ENCODE measurements around the gene CEP192. TPM values are rescaled to one million over a fixed set of nuclear protein-coding genes. Genes with fewer than 3 reads are reported as not detected.

The CEP192 gene
- total and polyA plus RNA-seq, 10 of the 15 experiments (the other 5 are each of a cell fraction or from before 2014, with no cell fraction given), result 15.4 to 58.2 (median 29.6) TPM

GRCh38 chr18:13141209-13141608, 150.0 kb downstream of the CEP192 start:
- Histone ChIP-seq H3K27ac (ENCODE audit: control insufficient read depth, insufficient read depth) (no peak overlapping the region), H2AFZ (ENCODE audit: control insufficient read depth, low read depth, low read length) (no peak overlapping the region), H3K36me3 (ENCODE audit: control insufficient read depth in 2 of 2, insufficient read depth in 2 of 2, low read length in 1 of 2) (no peaks in the 10 kb centered on the region), H3K9me3 (replicated peaks; ENCODE audit: control insufficient read depth, insufficient read depth, low read length) (peaks cover 5% of the 10 kb centered on the region), H3K4me2 (ENCODE audit: control insufficient read depth, insufficient read depth) (no peak overlapping the region), H3K4me1 (ENCODE audit: control insufficient read depth, insufficient read depth, low read length) (peaks cover 12% of the 10 kb centered on the region), H3K9ac (ENCODE audit: control insufficient read depth, insufficient read depth, low read length) (no peak overlapping the region), H4K20me1 (ENCODE audit: control insufficient read depth, insufficient read depth) (no peaks in the 10 kb centered on the region), H3K27me3 (replicated peaks in 1 of 2; ENCODE audit: control insufficient read depth in 2 of 2, insufficient read depth in 2 of 2, low read length in 1 of 2) (no peaks in the 10 kb centered on the region), H3K79me2 (ENCODE audit: control insufficient read depth, insufficient read depth, low read length) (no peaks in the 10 kb centered on the region), H3K4me3 (no peak overlapping the region)
- no peak for DNase-seq (ENCODE audit: low read depth, low spot score)
- intact Hi-C loops (cut with micrococcal nuclease; ENCODE audit: unreplicated experiment), result no loop called here
- in situ Hi-C loops (cut with MboI), result no loop called here
- ATAC-seq, result no peak
- POLR2A ChIA-PET, result interaction anchor here (0.6 kb wide), 1 partner anchor 260 kb away, joined by 3 read pairs; no protein-coding TSS in a partner anchor
- CTCF ChIA-PET, result interaction anchor here (2.5 kb wide), 1 partner anchor 18 kb away, joined by 21 read pairs; no protein-coding TSS in a partner anchor
- RAD21 ChIA-PET (ENCODE audit: unreplicated experiment), result no interaction called here
- FAIRE-seq, result no peak
- BruUV-seq (replicated peaks), result no TSS peak
- SMC1A ChIA-PET (ENCODE audit: uncharacterized antibody, unreplicated experiment), result no interaction called here
- 86% methylated on average over 6 of the region's 6 CpGs for WGBS (ENCODE audit: insufficient coverage, insufficient replicate concordance, low lambda C conversion rate, missing lambda C conversion rate)
- TF ChIP-seq BMI1 (IDR thresholded peaks at IDR 0.05; ENCODE audit: borderline replicate concordance) (no peak), RUNX3 (IDR thresholded peaks at IDR 0.05; ENCODE audit: low read length) (no peak), EZH2 (IDR thresholded peaks at IDR 0.05; ENCODE audit: borderline replicate concordance, control insufficient read depth, low read depth, low read length) (no peak), MYC (IDR thresholded peaks at IDR 0.05; ENCODE audit: insufficient read depth, insufficient read length, insufficient replicate concordance, low read length, severe bottlenecking) (no peak), RB1 (IDR thresholded peaks at IDR 0.05; ENCODE audit: borderline replicate concordance) (no peak), NKRF (conservative IDR thresholded peaks at IDR 0.05) (no peak), ZBTB11 (CRISPR knock-in tag; IDR thresholded peaks at IDR 0.05) (no peak), HCFC1 (IDR thresholded peaks at IDR 0.05; ENCODE audit: low read length) (no peak), RBBP5 (conservative IDR thresholded peaks at IDR 0.05) (no peak), POLR2AphosphoS2 (IDR thresholded peaks at IDR 0.05; ENCODE audit: low read depth, low read length) (no peak), ZNF592 (IDR thresholded peaks at IDR 0.05) (no peak)
